ENCODE results near the gene LRIT3. TPM values are rescaled to one million over a fixed set of nuclear protein-coding genes. Genes with fewer than 3 reads are reported as not detected.
"Not testable (repeated sequence)": the region's sequence is repeated elsewhere in the genome, so short reads cannot be mapped to it uniquely, and the experiment has no call there.

Gene LRIT3
- polyA plus RNA-seq, 5 donors, result 0.37 to 0.64 (median 0.59) TPM

GRCh38 chr4:109850601-109851000 is 2.7 kb downstream of the LRIT3 start:
- no peak for DNase-seq

- not testable (repeated sequence) for DNase-seq
Measured at GRCh38 chr4:109859426-109860300, 11.8 kb downstream of the LRIT3 start.

DNA sequence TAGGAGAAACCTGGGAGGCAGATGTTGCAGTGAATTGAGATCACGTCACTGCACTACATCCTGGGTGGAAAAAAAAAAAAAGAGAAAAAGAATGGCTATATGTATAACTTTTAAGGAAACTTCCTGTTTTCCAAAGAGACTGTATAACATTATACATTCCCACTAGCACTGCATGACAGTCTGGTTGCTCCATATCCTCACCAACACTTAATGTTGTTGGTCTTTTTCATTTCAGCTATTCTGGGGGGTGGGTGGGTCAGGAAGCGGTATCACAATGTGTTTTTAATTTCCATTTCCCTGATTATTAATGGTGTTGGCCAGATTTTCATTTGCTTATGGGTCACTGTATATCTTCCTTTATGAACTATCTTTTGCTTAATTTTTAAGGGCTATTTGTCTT is 13.4 kb downstream of the LRIT3 start:
- no peak for DNase-seq

DNA sequence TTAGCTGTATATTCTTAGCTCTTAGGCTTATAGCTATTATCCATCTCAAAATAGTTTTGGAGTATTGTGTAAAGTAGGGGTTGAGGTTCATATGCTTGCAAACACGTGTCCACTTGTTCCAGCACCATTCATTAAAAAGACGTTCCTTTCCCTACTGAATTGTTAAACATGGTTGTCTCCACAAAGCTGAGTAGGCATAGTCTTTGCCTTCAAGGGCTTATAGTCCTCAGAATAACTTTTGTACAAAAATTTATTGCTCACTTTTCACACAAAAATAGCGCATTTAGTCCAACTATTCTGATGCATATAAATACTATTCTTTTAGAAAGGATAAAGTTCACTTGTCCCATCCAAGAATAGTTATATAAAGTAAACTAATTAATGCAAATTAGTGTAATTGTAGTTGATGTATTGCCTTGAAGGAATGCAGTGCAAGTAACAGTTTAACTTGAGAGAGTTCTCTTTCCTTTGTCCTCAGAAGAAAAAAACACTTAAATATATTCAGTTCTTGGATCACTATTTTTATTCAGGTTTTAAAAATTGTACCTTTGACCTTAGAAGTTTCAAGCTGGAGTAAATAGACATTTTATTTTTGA is 14.1 kb downstream of the LRIT3 start:
- no peak for DNase-seq

DNA sequence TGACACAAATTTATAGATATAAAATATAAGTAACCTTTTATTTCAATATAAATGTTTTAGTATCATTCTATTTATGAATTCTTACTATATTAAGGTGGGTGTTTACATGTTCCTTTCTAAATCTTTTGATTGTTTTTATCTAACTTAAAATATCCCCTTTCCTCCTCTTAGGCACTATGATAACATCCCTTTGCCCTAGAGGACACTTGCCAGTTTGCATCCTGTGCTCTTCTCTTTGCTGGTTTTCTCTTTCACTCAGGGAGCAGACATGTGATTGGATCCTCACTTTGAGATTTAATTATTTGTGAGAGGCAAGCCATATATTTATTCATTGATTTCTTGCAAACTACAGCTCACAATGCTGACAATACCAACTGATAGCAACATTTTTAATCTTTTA is 16.2 kb downstream of the LRIT3 start:
- DNase-seq, result no peak

DNA sequence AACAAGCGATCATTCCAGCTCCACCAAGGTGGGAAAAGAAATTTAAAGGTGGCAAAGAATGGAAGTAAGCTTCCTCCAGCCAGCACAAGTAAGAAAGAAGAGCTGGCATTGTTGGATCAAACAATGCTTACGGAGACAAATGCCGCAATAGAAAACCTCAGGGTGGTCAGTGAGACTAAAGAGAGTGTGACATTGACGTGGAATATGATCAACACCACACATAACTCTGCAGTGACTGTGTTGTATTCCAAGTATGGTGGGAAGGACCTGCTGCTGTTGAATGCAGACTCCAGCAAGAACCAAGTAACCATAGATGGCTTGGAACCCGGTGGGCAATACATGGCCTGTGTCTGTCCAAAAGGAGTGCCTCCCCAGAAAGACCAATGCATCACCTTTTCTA is 22.2 kb downstream of the LRIT3 start:
- DNase-seq, result no peak

- DNase-seq, result no peak
Measured at GRCh38 chr4:109872065-109872464, 24.2 kb downstream of the LRIT3 start.

DNA sequence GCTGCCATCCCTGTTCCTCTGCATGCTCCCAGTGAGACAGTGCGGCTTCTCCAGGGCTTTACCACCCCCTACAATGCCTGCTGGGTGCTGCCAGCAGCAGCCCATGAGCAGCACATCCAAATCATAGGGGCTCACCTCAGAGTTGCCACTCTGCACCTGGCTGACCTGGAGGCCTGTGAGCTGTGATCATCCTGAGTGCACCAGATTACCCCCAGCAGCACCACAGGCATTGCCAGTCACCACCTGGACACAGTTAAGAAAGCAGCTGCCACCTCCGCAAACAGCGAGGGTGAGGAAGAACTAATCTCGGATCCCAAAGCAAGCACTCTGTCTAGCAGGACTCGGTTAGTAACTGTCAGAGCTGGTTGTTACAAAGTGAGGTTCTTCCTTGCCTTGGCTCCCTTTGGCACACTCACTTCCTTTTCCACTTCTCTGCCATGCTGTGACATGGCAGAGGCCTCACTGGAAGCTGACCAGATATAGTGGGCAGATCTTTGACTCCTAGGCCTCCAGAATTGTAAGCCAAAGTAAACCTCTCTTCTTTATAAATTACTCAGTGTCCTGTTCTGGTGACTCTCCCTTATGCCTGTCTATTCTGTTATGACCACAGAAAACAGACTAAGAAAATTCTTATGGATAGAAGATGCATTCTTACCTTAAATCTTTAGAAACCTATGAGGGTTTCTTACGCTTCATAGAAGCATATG is 25.2 kb downstream of the LRIT3 start:
- DNase-seq, result no peak

DNA sequence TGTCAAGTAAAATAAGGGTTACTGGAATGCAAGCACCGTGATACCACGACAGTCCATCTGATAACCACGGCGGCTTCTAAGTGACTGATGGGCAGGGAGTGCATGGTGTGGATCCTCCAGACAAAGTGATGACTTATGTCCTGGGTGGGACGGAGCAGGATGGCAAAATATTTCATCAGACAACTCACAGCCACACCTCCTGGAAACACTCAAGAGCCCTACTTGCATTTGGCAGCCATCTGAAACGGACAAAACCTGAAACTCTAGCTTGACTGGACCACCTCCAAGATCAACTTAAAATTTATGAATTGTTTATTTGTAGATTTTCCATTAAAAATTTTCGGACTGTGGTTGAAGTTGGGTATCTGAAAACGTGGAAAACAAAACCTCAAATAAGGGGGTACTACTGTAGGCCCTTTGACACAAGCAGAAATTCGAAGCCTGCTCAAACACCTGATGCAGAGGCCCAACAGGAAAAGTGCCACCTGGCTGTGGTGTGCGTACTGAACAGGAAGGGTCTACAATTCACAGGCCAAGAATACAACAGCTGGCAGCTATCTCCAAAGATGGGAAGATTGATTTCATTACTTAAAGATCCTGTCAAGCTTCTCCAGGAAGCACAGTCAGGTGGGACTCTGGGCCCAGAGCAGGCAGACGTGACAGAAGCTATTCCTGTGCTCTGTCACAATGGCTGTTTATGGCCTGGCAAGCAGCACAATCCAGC is 26.0 kb downstream of the LRIT3 start:
- no peak for DNase-seq

GRCh38 chr4:109875106-109875505 is 27.2 kb downstream of the LRIT3 start:
- no peak for DNase-seq

- not testable (repeated sequence) for DNase-seq
Measured at GRCh38 chr4:109875553-109875952, 27.6 kb downstream of the LRIT3 start.

DNA sequence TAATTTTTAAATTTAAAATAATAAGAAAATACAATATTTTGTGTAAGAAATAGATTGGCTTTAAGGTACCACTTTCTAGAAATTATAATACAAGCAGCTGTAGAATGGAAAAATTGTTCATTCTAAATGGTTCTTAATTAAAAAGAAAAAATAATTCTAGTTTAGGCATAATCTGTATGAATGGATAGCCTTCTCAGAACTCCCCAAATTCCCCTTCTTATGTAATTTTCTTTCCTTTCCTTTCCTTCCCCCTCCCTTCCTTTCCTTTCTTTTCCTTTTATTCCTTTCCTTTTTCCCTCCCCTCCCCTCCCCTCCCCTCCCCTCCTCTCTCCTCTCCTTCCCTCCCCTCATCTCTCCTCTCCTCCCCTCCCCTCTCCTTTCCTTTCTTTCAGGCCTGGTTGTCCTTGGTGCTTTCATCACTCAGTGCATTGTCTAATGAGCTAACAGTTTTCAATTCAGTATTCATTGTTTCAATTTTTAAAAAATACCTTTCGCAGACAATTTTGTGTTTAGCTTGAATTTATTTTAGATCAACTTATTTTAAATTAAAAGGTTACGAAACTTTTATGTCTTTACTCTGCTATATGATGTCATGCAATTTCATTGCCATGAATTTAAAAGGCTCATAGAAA is 28.8 kb downstream of the LRIT3 start:
- DNase-seq, result no peak

- no peak for DNase-seq
Measured at GRCh38 chr4:109877400-109877799, 29.5 kb downstream of the LRIT3 start.

- DNase-seq, result no peak
Measured at GRCh38 chr4:109878355-109878754, 30.4 kb downstream of the LRIT3 start.

- no peak for DNase-seq
Measured at GRCh38 chr4:109879081-109879480, 31.2 kb downstream of the LRIT3 start.

- DNase-seq, result no peak
Measured at GRCh38 chr4:109879636-109880314, 31.9 kb downstream of the LRIT3 start.

DNA sequence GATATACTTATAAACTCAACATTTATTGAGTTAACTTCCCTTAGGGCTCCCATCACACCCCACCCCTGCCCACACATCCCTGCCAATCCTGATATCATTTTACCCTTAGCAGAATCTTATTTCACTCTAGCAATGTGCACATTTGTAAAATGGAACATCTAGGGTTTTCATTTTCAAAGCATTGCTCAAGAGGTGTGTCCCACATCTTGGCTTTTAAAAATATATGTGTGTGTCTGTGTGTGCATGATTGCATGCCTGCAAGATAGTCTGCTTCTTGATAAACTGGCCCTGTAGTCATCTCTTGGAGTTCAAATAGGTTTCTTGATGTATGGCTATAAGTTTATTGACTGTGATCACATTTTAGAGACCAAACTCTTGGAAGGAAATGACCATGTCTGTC is 38.4 kb downstream of the LRIT3 start:
- no peak for DNase-seq

GRCh38 chr4:109887071-109887470 is 39.2 kb downstream of the LRIT3 start:
- DNase-seq, result no peak

DNA sequence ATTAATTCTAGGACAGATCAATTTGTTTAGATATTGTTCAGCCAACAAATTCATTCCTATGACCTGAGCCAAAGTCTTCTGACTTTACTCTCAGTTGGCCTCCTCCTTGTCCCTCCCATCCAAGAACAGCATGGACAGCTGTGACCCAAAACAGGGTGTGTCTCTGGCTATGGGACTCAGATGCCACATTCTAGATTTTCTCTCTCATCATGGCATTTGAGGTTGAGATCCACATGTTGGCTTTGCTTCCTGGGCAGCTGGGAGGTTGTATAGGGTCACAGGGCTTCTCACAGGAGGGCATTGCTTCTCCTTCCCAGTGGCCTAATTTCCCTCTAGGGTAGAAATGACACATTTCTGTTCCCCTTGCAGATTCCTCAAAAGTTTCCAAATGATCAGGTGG is 42.2 kb downstream of the LRIT3 start:
- DNase-seq, result no peak

DNA sequence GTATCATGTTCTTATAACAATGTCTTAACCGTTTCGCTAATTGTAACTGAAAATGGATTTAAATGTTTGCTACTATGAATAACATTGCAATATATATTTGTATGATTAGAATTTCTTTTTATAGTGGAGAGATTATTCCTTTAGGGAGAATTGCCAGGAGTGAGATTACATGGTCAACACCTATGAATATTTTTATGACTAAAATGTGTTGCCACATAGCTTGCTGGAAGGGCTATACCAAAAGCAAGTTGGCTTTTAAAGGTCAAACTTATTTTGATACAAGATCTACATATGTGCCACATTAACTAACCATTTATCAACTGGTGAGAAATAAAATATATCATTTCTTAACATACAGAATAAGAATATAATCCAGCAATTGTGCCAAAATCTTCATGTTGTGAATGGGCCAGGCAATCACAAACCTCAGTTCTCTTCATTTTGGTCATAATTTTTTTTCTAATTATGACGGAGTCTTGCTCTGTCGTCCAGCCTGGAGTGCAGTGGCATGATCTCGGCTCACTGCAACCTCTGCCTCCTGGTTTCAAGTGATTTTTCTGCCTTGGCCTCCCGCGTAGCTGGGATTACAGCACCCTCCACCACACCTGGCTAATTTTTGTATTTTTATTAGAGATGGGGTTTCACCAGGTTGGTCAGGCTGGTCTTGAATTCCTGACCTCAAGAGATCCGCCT is 54.8 kb downstream of the LRIT3 start:
- no peak for DNase-seq

Measured in right lung (tissue), 5 donors.